ENCODE data around the gene ATP5F1C. TPM values are rescaled to one million over a fixed set of nuclear protein-coding genes. Genes with fewer than 3 reads are reported as not detected.

Gene ATP5F1C
- total RNA-seq, 2 donors from 2014 or later = 127 to 148 TPM

DNA sequence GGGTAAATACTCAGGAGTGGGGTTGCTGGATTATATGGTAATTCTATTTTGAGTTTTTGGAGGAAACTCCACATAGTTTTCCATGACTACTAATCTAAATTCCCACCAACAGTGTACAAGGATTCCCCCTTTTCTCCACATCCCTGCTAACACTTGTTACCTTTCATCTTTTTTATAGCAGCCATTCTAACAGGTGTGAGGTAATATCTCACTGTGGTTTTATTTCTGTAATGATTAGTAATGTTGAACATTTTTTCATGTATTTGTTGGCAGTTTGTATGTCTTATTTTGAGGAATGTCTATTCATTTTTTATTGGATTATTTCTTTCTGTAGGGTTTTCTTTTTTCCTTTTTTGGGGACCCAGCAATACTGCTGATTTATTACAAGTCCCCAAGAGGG lies 45.2 kb downstream of the ATP5F1C start:
- Histone ChIP-seq H3K27me3 (no peaks in the 10 kb centered on the region), H3K4me3 (no peak overlapping the region), H3K36me3 (replicated peaks in 1 of 2; ENCODE audit: insufficient read depth in 1 of 2, low read depth in 2 of 2) (no peaks in the 10 kb centered on the region), H3K9me3 (no peaks in the 10 kb centered on the region), H3K27ac (no peak overlapping the region), H3K4me1 (no peaks in the 10 kb centered on the region)
- TF ChIP-seq, protein P1, sequence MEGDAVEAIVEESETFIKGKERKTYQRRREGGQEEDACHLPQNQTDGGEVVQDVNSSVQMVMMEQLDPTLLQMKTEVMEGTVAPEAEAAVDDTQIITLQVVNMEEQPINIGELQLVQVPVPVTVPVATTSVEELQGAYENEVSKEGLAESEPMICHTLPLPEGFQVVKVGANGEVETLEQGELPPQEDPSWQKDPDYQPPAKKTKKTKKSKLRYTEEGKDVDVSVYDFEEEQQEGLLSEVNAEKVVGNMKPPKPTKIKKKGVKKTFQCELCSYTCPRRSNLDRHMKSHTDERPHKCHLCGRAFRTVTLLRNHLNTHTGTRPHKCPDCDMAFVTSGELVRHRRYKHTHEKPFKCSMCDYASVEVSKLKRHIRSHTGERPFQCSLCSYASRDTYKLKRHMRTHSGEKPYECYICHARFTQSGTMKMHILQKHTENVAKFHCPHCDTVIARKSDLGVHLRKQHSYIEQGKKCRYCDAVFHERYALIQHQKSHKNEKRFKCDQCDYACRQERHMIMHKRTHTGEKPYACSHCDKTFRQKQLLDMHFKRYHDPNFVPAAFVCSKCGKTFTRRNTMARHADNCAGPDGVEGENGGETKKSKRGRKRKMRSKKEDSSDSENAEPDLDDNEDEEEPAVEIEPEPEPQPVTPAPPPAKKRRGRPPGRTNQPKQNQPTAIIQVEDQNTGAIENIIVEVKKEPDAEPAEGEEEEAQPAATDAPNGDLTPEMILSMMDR (IDR thresholded peaks at IDR 0.05) = no peak
- TF ChIP-seq POLR2A (IDR thresholded peaks at IDR 0.05) = no peak
- ATAC-seq (no peak), DNase-seq (no peak)
- intact Hi-C loops (cut with DNase I) = no loop called here

DNA sequence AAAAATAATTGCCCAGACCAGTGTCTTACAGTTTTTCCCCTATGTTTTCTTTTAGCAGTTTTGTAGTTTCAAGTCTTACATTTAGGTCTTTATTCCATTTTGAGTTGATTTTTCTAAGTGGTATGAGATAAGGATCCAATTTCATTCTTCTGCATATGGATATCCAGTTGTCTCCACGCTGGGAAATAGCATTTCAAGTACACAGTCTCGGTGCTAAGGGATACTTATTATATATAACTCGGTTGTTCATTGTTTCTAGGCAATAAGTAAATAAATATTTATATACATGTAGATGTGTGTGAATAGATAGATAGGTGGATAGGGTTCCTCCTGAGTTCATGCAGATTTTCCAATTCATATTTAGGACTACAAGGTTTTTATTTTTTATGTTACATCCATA lies 46.3 kb downstream of the ATP5F1C start:
- whole genome bisulfite sequencing, 2 donors = 88 to 93% methylated on average over 3 of the region's 3 CpGs
- H3K36me3 ChIP-seq (replicated peaks in 1 of 2; ENCODE audit: insufficient read depth in 1 of 2, low read depth in 2 of 2) = no peaks in the 10 kb centered on the region
- H3K4me1 ChIP-seq = no peaks in the 10 kb centered on the region
- intact Hi-C loops (cut with DNase I) = no loop called here
- H3K27me3 ChIP-seq = no peaks in the 10 kb centered on the region
- DNase-seq (no peak), ATAC-seq (no peak)
- H3K27ac ChIP-seq = no peak overlapping the region
- no peak overlapping the region for H3K4me3 ChIP-seq
- no peaks in the 10 kb centered on the region for H3K9me3 ChIP-seq
- TF ChIP-seq POLR2A (IDR thresholded peaks at IDR 0.05) = no peak
- TF ChIP-seq, protein P1 (IDR thresholded peaks at IDR 0.05) = no peak

DNA sequence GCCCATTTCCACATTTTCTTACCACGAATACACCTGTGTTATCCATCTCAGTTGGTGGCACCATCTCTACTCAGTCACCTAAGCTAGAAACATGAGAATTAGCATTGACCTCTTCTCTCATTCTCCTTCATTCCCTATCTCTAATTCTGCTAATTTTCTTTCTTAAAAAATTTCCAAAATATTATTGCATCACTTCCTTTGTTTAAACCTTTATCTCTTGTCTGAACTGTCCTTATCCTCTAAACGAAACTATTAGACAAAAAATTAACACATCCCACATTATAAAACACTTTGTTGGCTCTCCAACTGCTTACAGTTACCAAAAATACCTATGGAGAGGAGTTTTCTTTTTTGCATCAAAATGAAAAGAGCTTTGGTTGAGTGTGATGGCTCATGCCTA lies 48.6 kb downstream of the ATP5F1C start:
- H3K4me1 ChIP-seq = no peaks in the 10 kb centered on the region
- no peak for ATAC-seq
- H3K27me3 ChIP-seq = no peaks in the 10 kb centered on the region
- TF ChIP-seq, protein P1 (IDR thresholded peaks at IDR 0.05) = no peak
- TF ChIP-seq POLR2A (IDR thresholded peaks at IDR 0.05) = no peak
- no peak overlapping the region for H3K4me3 ChIP-seq
- no peak for DNase-seq
- H3K27ac ChIP-seq = no peak overlapping the region
- no peaks in the 10 kb centered on the region for H3K36me3 ChIP-seq (replicated peaks in 1 of 2; ENCODE audit: insufficient read depth in 1 of 2, low read depth in 2 of 2)
- intact Hi-C loops (cut with DNase I) = no loop called here
- no peaks in the 10 kb centered on the region for H3K9me3 ChIP-seq
- 77 to 86% methylated on average over 2 of the region's 2 CpGs for WGBS, 2 donors

DNA sequence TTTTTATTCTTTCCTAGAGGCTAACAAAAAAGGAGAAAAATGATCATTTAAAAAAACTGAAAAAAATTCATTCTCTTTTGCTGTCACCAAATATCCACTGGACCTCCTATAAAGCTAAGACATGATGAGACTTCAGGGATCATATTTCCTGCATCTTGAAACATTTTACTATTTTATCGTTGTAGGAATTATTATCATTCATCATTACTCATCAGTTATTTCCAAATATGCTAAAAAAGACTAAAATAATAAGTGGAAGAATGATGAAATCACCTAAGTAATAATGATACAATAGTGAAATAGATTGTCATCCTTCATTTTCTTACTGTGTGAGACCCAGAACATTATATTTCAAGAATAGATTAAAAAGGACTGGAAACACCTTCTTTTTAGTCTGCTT lies 58.6 kb downstream of the ATP5F1C start:
- Histone ChIP-seq H3K9me3 (no peaks in the 10 kb centered on the region), H3K4me1 (no peaks in the 10 kb centered on the region), H3K4me3 (no peak overlapping the region), H3K36me3 (replicated peaks in 1 of 2; ENCODE audit: insufficient read depth in 1 of 2, low read depth in 2 of 2) (no peaks in the 10 kb centered on the region), H3K27me3 (no peaks in the 10 kb centered on the region), H3K27ac (no peak overlapping the region)
- WGBS, 2 donors = 72 to 81% methylated on average over 1 of the region's 1 CpG
- no peak for ATAC-seq
- no peak for DNase-seq
- TF ChIP-seq, protein P1 (IDR thresholded peaks at IDR 0.05) = no peak
- TF ChIP-seq POLR2A (IDR thresholded peaks at IDR 0.05) = no peak
- intact Hi-C loops (cut with DNase I) = no loop called here

DNA sequence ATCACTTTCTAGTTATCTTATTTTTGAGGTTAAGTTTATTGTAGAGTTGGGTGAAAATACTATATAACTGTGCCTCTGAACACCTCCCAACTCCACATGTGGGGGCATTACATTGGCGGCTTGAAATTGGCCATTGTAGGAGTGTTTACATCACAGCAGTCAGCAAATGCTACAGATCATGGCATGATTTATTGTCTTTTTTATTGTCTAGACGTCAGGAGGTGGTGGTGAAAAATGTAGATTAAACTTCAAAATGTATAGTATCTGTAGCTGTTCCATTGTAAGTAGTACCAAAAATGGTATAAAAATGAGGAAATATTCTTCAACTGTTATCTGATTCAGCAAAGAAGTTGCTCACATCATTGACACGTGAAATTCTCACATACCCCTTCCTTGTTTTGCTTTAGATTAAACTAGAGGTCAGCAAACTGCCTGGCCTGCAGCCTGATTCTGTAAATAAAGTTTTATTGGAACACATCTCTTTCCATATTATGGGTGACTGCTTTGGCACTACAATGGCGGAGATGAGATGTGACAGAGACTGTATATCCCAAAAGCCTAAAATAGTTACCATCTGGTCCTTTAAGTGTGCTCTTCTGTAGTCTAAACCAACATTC lies 65.4 kb downstream of the ATP5F1C start:
- Histone ChIP-seq H3K27me3 (no peaks in the 10 kb centered on the region), H3K4me1 (peaks cover 26% of the 10 kb centered on the region), H3K27ac (no peak overlapping the region), H3K36me3 (replicated peaks in 1 of 2; ENCODE audit: insufficient read depth in 1 of 2, low read depth in 2 of 2) (no peaks in the 10 kb centered on the region), H3K4me3 (no peak overlapping the region), H3K9me3 (no peaks in the 10 kb centered on the region)
- 68 to 71% methylated on average over 4 of the region's 4 CpGs for WGBS, 2 donors
- TF ChIP-seq, protein P1 (IDR thresholded peaks at IDR 0.05) = no peak
- TF ChIP-seq POLR2A (IDR thresholded peaks at IDR 0.05) = no peak
- ATAC-seq (no peak), DNase-seq (no peak)
- intact Hi-C loops (cut with DNase I) = no loop called here

All from body of pancreas (tissue), 4 donors.